PC-3 (cell line): Measurements from ENCODE around the gene HP1BP3. TPM values are rescaled to one million over a fixed set of nuclear protein-coding genes. Genes with fewer than 3 reads are reported as not detected.
A peak's percentile ranks its signal among the peaks of the same experiment; 100 is the strongest.

Experiments
- ATAC-seq: fragments of 200-7000 bp; cut with Tn5 transposase; 2 replicates; pipeline ENCODE4 v1.9.1; 2020; ENCODE audit warnings: mild to moderate bottlenecking, moderate library complexity
- Bru-seq: library from RNA; stranded (reverse); fragments of 400-500 nt; gene quantifications from one replicate; lab custom pipeline; 2021; lab: Mats Ljungman, UMichigan
- BruChase-seq, 2 experiments: library from RNA; stranded (reverse); fragments of 400-500 nt; gene quantifications; one replicate each; lab custom pipeline; 2021; lab: Mats Ljungman, UMichigan
- BruUV-seq: library from RNA; stranded (reverse); fragments of 400-500 nt; replicated peaks from 2 replicates; lab custom pipeline; 2021; lab: Mats Ljungman, UMichigan
- CTCF ChIA-PET: fragments of 300-600 bp; sonication (Branson Sonifier 250); formaldehyde crosslinking; loops from one replicate; lab custom pipeline; 2022; ENCODE audit warnings: antibody characterized with exemption; lab: Charles Lee
- POLR2A ChIA-PET: fragments of 300-600 bp; sonication (Branson Sonifier 250); formaldehyde crosslinking; loops from one replicate; lab custom pipeline; 2022; ENCODE audit warnings: antibody characterized with exemption; ENCODE audit not compliant: unreplicated experiment; lab: Charles Lee
- DNase-seq: peaks from one replicate; pipeline ENCODE4 v3.0.0-alpha.2; 2015
- H2AFZ ChIP-seq: fragments of 300-600 bp; sonication (generic); 2 replicates; pipeline ENCODE4 v1.6.0; 2016; ENCODE audit warnings: antibody characterized with exemption, low read length
- H3F3A ChIP-seq: fragments of 300-600 bp; sonication (generic); one replicate; pipeline ENCODE4 v1.6.0; 2017; ENCODE audit warnings: antibody characterized with exemption, low read length, control low read depth, mild to moderate bottlenecking; ENCODE audit not compliant: unreplicated experiment
- H3K27ac ChIP-seq: fragments of 300-600 bp; sonication (generic); 2 replicates; pipeline ENCODE4 v1.5.1; 2016; ENCODE audit warnings: mild to moderate bottlenecking, low read length
- H3K27me3 ChIP-seq: fragments of 300-600 bp; sonication (generic); 2 replicates; pipeline ENCODE4 v1.6.1; 2016; ENCODE audit warnings: low read length, mixed read lengths
- H3K36me3 ChIP-seq: fragments of 300-600 bp; sonication (generic); 2 replicates; pipeline ENCODE4 v1.6.1; 2016; ENCODE audit warnings: low read depth, mixed run types, low read length, mixed read lengths
- H3K4me1 ChIP-seq: fragments of 300-600 bp; sonication (generic); 2 replicates; pipeline ENCODE4 v1.5.1; 2016; ENCODE audit warnings: low read length; ENCODE audit not compliant: insufficient read depth
- H3K4me2 ChIP-seq: fragments of 300-600 bp; sonication (generic); 2 replicates; pipeline ENCODE4 v1.6.0; 2016; ENCODE audit warnings: low read length
- H3K4me3 ChIP-seq: fragments of 300-600 bp; sonication (generic); 2 replicates; pipeline ENCODE4 v1.5.1; 2016; ENCODE audit warnings: mild to moderate bottlenecking, low read length, mixed read lengths
- H3K79me2 ChIP-seq: fragments of 300-600 bp; sonication (generic); 2 replicates; pipeline ENCODE4 v1.6.1; 2017; ENCODE audit warnings: low read length, mixed read lengths
- H3K9ac ChIP-seq: fragments of 300-600 bp; sonication (generic); 2 replicates; pipeline ENCODE4 v1.6.0; 2016; ENCODE audit warnings: mild to moderate bottlenecking, low read length
- H3K9me2 ChIP-seq: fragments of 300-600 bp; sonication (generic); replicated peaks from 2 replicates; pipeline ENCODE4 v1.6.1; 2016; ENCODE audit warnings: mixed run types, low read length, mixed read lengths
- H3K9me3 ChIP-seq: fragments of 300-600 bp; sonication (generic); 2 replicates; pipeline ENCODE4 v1.6.1; 2016; ENCODE audit warnings: low read length, mixed read lengths
- H4K20me1 ChIP-seq: fragments of 300-600 bp; sonication (generic); 2 replicates; pipeline ENCODE4 v1.6.1; 2016; ENCODE audit warnings: low read length, mixed read lengths
- CTCF ChIP-seq: fragments of 300-600 bp; sonication (generic); conservative IDR thresholded peaks from 2 replicates; pipeline ENCODE4 v1.5.1; 2017; ENCODE audit warnings: antibody characterized with exemption, low read depth, mild to moderate bottlenecking, low read length
- EZH2 ChIP-seq: fragments of 300-600 bp; sonication (generic); IDR thresholded peaks from one replicate; pipeline ENCODE4 v1.6.1; 2017; ENCODE audit warnings: antibody characterized with exemption, mild to moderate bottlenecking, low read length; ENCODE audit not compliant: unreplicated experiment
- EZH2phosphoT487 ChIP-seq: fragments of 300-600 bp; sonication (generic); IDR thresholded peaks from 2 replicates; pipeline ENCODE4 v1.6.1; 2018; ENCODE audit warnings: mild to moderate bottlenecking, antibody characterized with exemption, low read length, borderline replicate concordance
- intact Hi-C: fragments of 100-400 bp; cut with micrococcal nuclease; formaldehyde crosslinking; loops from 2 replicates; pipeline ENCODE4 v1.9.0; 2023
- long read RNA-seq: library from polyadenylated mRNA; unstranded; transcript quantifications from one replicate; pipeline ENCODE4 v2.0.0, GENCODE V29; 2021; ENCODE audit not compliant: unreplicated experiment
- total RNA-seq: library from RNA; depleted of rRNA; stranded (reverse); fragments of >200 nt; gene quantifications from 2 replicates; pipeline ENCODE4 v1.2.3, GENCODE V29; 2014; rRNA removed

The HP1BP3 gene, protein sequence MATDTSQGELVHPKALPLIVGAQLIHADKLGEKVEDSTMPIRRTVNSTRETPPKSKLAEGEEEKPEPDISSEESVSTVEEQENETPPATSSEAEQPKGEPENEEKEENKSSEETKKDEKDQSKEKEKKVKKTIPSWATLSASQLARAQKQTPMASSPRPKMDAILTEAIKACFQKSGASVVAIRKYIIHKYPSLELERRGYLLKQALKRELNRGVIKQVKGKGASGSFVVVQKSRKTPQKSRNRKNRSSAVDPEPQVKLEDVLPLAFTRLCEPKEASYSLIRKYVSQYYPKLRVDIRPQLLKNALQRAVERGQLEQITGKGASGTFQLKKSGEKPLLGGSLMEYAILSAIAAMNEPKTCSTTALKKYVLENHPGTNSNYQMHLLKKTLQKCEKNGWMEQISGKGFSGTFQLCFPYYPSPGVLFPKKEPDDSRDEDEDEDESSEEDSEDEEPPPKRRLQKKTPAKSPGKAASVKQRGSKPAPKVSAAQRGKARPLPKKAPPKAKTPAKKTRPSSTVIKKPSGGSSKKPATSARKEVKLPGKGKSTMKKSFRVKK
- 243 and 321 TPM in 2 replicates for total RNA-seq
- Bru-seq, nascent RNA: percentile 94 among the genes with signal in this experiment
- percentile 95 among the genes with signal in this experiment for BruChase-seq, experiment 1, labeled RNA remaining after a 6-hour chase
- BruChase-seq, experiment 2, labeled RNA remaining after a 2-hour chase: percentile 95 among the genes with signal in this experiment
- long read RNA-seq, full-length matches to known transcripts: 14 of 350 reads
- long read RNA-seq, partial matches to known transcripts: 29 of 350 reads
- long read RNA-seq, other reads (novel, unspliced or antisense): 307 of 350 reads

- peak within 1 kb of the TSS; percentile 98 for H3K4me3 ChIP-seq
- CTCF ChIA-PET: interaction anchor here (0.5 to 1.7 kb wide), 4 partner anchors 89 to 181 kb away, joined by 3 to 9 read pairs (median 4); no protein-coding TSS in a partner anchor
- DNase-seq (peak; percentile 53), ATAC-seq (peak; percentile 47)
- TSS peak; percentile 91 for BruUV-seq
- no peaks in the 10 kb centered on the region for H3K9me3 ChIP-seq
- H4K20me1 ChIP-seq: peaks cover 35% of the 10 kb centered on the region
- peaks cover 3% of the 10 kb centered on the region for H3F3A ChIP-seq
- H3K36me3 ChIP-seq: no peaks in the 10 kb centered on the region
- peak within 1 kb of the TSS; percentile 96 for H3K9ac ChIP-seq
- peaks cover 43% of the 10 kb centered on the region for H3K79me2 ChIP-seq
- H3K27ac ChIP-seq: peak within 1 kb of the TSS; percentile 74
- no peaks in the 10 kb centered on the region for H3K27me3 ChIP-seq
- POLR2A ChIA-PET: interaction anchor here (0.5 to 0.7 kb wide), 4 partner anchors 25 to 331 kb away, joined by 3 to 18 read pairs (median 4); no protein-coding TSS in a partner anchor
- H3K9me2 ChIP-seq: no peaks in the 10 kb centered on the region
- TF ChIP-seq EZH2phosphoT487 (no peak), EZH2 (no peak), CTCF (no peak)
- H3K4me1 ChIP-seq: peaks cover 26% of the 10 kb centered on the region
- H3K4me2 ChIP-seq: peak within 1 kb of the TSS; percentile 90
- intact Hi-C loops: loop anchor here (2.0 to 5.0 kb wide), 6 partner anchors 54 to 410 kb away; partner anchors contain the start of genes DDOST and SH2D5
- H2AFZ ChIP-seq: peak within 1 kb of the TSS; percentile 92
Measured at GRCh38 chr1:20787029-20787839, at the start of gene HP1BP3. Gene HP1BP3 (minus strand): TSS chr1:20787307. CDS start chr1:20780440, 6,867 bp downstream.

DNA sequence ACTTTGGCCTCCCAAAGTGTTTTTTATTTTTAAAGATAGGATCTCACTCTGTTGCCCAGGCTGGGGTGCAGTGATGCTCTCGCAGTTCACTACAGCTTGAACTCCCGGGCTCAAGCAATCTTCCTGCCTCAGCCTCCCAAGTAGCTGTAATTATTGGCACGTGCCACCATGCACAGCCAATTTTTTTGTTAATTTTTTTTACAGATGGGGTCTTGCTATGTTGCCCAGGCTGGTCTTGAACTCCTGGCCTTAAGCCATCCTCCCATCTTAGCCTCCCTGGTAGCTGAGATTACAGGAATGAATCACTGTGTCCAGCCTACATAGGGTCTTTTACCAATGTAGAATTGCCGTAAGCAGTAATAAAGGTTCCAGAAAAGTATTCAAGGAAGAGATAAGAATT, 49.1 kb upstream of the HP1BP3 start:
- Histone ChIP-seq H3K9me2 (no peaks in the 10 kb centered on the region), H3K9me3 (no peaks in the 10 kb centered on the region), H3K36me3 (peaks cover 3% of the 10 kb centered on the region), H3K9ac (no peak overlapping the region), H4K20me1 (no peaks in the 10 kb centered on the region), H3K4me3 (no peak overlapping the region), H3K27me3 (no peaks in the 10 kb centered on the region), H2AFZ (no peak overlapping the region), H3K79me2 (no peaks in the 10 kb centered on the region), H3K27ac (no peak overlapping the region), H3F3A (no peaks in the 10 kb centered on the region), H3K4me2 (no peak overlapping the region), H3K4me1 (no peaks in the 10 kb centered on the region)
- CTCF ChIA-PET: no interaction called here
- DNase-seq (no peak), ATAC-seq (no peak)
- POLR2A ChIA-PET: no interaction called here
- intact Hi-C loops: no loop called here
- TF ChIP-seq CTCF (no peak), EZH2phosphoT487 (no peak), EZH2 (no peak)
- BruUV-seq: no TSS peak
